Measurements from ENCODE around the gene C1orf35. TPM values are rescaled to one million over a fixed set of nuclear protein-coding genes. Genes with fewer than 3 reads are reported as not detected.

The C1orf35 gene
- total RNA-seq, 1 donor from 2014 or later: 17.1 TPM

GRCh38 chr1:228139931-228140723 lies 37.0 kb upstream of the C1orf35 start, which contains the start of gene GUK1:
TSS of gene GUK1 (plus strand) at chr1:228140279. CDS start at chr1:228140303, 24 bp downstream.
- Histone ChIP-seq H3K36me3 (ENCODE audit: control insufficient read depth, insufficient read depth, low read length) (peaks cover 12% of the 10 kb centered on the region), H3K27me3 (ENCODE audit: control insufficient read depth, insufficient read depth, low read length) (no peaks in the 10 kb centered on the region), H3K4me3 (ENCODE audit: low read depth, low read length) (peak within 1 kb of the TSS; percentile 98)
- FAIRE-seq (no peak), DNase-seq (ENCODE audit: low read depth) (peak; percentile 97)
- TF ChIP-seq CTCF (IDR thresholded peaks at IDR 0.05; ENCODE audit: insufficient read depth, low read length, severe bottlenecking): peak; percentile 36

GRCh38 chr1:228139406-228139930 lies 36.3 kb upstream of the C1orf35 start:
- H3K27me3 ChIP-seq (ENCODE audit: control insufficient read depth, insufficient read depth, low read length): no peaks in the 10 kb centered on the region
- H3K36me3 ChIP-seq (ENCODE audit: control insufficient read depth, insufficient read depth, low read length): peaks cover 11% of the 10 kb centered on the region
- DNase-seq (ENCODE audit: low read depth): no peak
- FAIRE-seq: no peak
- H3K4me3 ChIP-seq (ENCODE audit: low read depth, low read length): peak overlapping the region; percentile 48
- no peak for TF ChIP-seq CTCF (IDR thresholded peaks at IDR 0.05; ENCODE audit: insufficient read depth, low read length, severe bottlenecking)

- no peak for TF ChIP-seq CTCF (IDR thresholded peaks at IDR 0.05; ENCODE audit: insufficient read depth, low read length, severe bottlenecking)
- peak; percentile 61 for DNase-seq (ENCODE audit: low read depth)
- Histone ChIP-seq H3K4me3 (ENCODE audit: low read depth, low read length) (no peak overlapping the region), H3K27me3 (ENCODE audit: control insufficient read depth, insufficient read depth, low read length) (no peaks in the 10 kb centered on the region), H3K36me3 (ENCODE audit: control insufficient read depth, insufficient read depth, low read length) (peaks cover 4% of the 10 kb centered on the region)
- FAIRE-seq: no peak
Measured at GRCh38 chr1:228136901-228137300, 33.8 kb upstream of the C1orf35 start.

GRCh38 chr1:228134591-228134990 lies 31.5 kb upstream of the C1orf35 start:
- DNase-seq (ENCODE audit: low read depth) (no peak), FAIRE-seq (no peak)
- Histone ChIP-seq H3K27me3 (ENCODE audit: control insufficient read depth, insufficient read depth, low read length) (no peaks in the 10 kb centered on the region), H3K4me3 (ENCODE audit: low read depth, low read length) (no peak overlapping the region), H3K36me3 (ENCODE audit: control insufficient read depth, insufficient read depth, low read length) (no peaks in the 10 kb centered on the region)
- TF ChIP-seq CTCF (IDR thresholded peaks at IDR 0.05; ENCODE audit: insufficient read depth, low read length, severe bottlenecking): no peak

GRCh38 chr1:228131766-228132165 lies 28.6 kb upstream of the C1orf35 start:
- FAIRE-seq (no peak), DNase-seq (ENCODE audit: low read depth) (no peak)
- Histone ChIP-seq H3K4me3 (ENCODE audit: low read depth, low read length) (no peak overlapping the region), H3K27me3 (ENCODE audit: control insufficient read depth, insufficient read depth, low read length) (no peaks in the 10 kb centered on the region), H3K36me3 (ENCODE audit: control insufficient read depth, insufficient read depth, low read length) (no peaks in the 10 kb centered on the region)
- no peak for TF ChIP-seq CTCF (IDR thresholded peaks at IDR 0.05; ENCODE audit: insufficient read depth, low read length, severe bottlenecking)

Data from bronchial epithelial cell (primary cell).